HG03066 (cell line): ENCODE results near the gene KCNH6.

ENCODE experiments used
- ATAC-seq: cut with Tn5 transposase; IDR thresholded peaks from one replicate; pipeline ENCODE4 v1.9.1; 2021; ENCODE audit warnings: low read depth; ENCODE audit not compliant: unreplicated experiment

KCNH6 gene

GRCh38 chr17:63523253-63523855, at the start of gene KCNH6:
TSS of gene KCNH6 (plus strand) at chr17:63523358. CDS start at chr17:63523414, 56 bp downstream.
- ATAC-seq, result no peak

- no peak for ATAC-seq
Measured at GRCh38 chr17:63474174-63474573, 49.0 kb upstream of the KCNH6 start.

- no peak for ATAC-seq
Measured at GRCh38 chr17:63474586-63475460, 48.3 kb upstream of the KCNH6 start.

GRCh38 chr17:63475491-63476412, 47.4 kb upstream of the KCNH6 start:
- ATAC-seq, result no peak

GRCh38 chr17:63476459-63476853, 46.7 kb upstream of the KCNH6 start:
- no peak for ATAC-seq

GRCh38 chr17:63476854-63477479, 46.2 kb upstream of the KCNH6 start, which contains the start of gene ACE:
TSS of gene ACE (plus strand) at chr17:63477061. CDS start at chr17:63477095, 34 bp downstream.
- no peak for ATAC-seq

GRCh38 chr17:63477480-63478440, 45.4 kb upstream of the KCNH6 start:
- ATAC-seq, result no peak

GRCh38 chr17:63478814-63479494, 44.2 kb upstream of the KCNH6 start:
- no peak for ATAC-seq

- no peak for ATAC-seq
Measured at GRCh38 chr17:63479495-63480184, 43.5 kb upstream of the KCNH6 start.

GRCh38 chr17:63480192-63480784, 42.9 kb upstream of the KCNH6 start:
- ATAC-seq, result no peak

GRCh38 chr17:63480826-63481487, 42.2 kb upstream of the KCNH6 start:
- no peak for ATAC-seq

- ATAC-seq, result no peak
Measured at GRCh38 chr17:63481488-63481870, 41.7 kb upstream of the KCNH6 start.

- no peak for ATAC-seq
Measured at GRCh38 chr17:63482509-63482908, 40.6 kb upstream of the KCNH6 start.

GRCh38 chr17:63483038-63483437, 40.1 kb upstream of the KCNH6 start:
- ATAC-seq, result no peak

GRCh38 chr17:63483655-63484575, 39.2 kb upstream of the KCNH6 start:
- ATAC-seq, result no peak

- no peak for ATAC-seq
Measured at GRCh38 chr17:63486317-63487013, 36.7 kb upstream of the KCNH6 start.
